Left lung (tissue), 10 donors: ENCODE data around the gene ZNF264. TPM values are rescaled to one million over a fixed set of nuclear protein-coding genes. Genes with fewer than 3 reads are reported as not detected.

Experiments used
- ATAC-seq: fragments of 200-7000 bp; cut with Tn5 transposase; one replicate; pipeline ENCODE4 v1.9.1; 2020; ENCODE audit warnings: moderate library complexity
- DNase-seq, 4 donors: peaks; one replicate each; pipeline ENCODE4 v3.0.0-alpha.2; 2013 to 2020
- H3K27ac ChIP-seq, 2 donors: fragments of 200-600 bp; sonication (generic) in 1 of 2; one replicate each; pipeline versions ENCODE4 v1.5.0 to v1.8.0; 2020 to 2021
- H3K27me3 ChIP-seq, 2 donors: fragments of 200-600 bp; sonication (generic) in 1 of 2; one replicate each; pipeline versions ENCODE4 v1.5.0 to v1.8.0; 2020 to 2021
- H3K36me3 ChIP-seq, 2 donors: fragments of 200-600 bp; sonication (generic) in 1 of 2; one replicate each; pipeline versions ENCODE4 v1.5.0 to v1.8.0; 2020 to 2021
- H3K4me1 ChIP-seq, 2 donors: fragments of 200-600 bp; one replicate each; pipeline ENCODE4 v1.8.0; 2021
- H3K4me3 ChIP-seq, 2 donors: fragments of 200-600 bp; sonication (generic) in 1 of 2; one replicate each; pipeline versions ENCODE4 v1.5.0 to v1.8.0; 2020 to 2021; ENCODE audit warnings: mild to moderate bottlenecking in 1 of 2
- H3K9me3 ChIP-seq, 2 donors: fragments of 200-600 bp; sonication (generic) in 1 of 2; one replicate each; pipeline versions ENCODE4 v1.5.0 to v1.8.0; 2020 to 2021
- intact Hi-C, 2 donors: fragments of 100-400 bp; cut with DNase I; formaldehyde crosslinking; loops; one replicate each; pipeline versions ENCODE4 v1.11.2 to v1.14.2; 2022
- polyA plus RNA-seq, 6 donors: library from polyadenylated mRNA; unstranded; fragments of 120-200 nt; gene quantifications; one replicate each; pipeline ENCODE4 v1.2.1, GENCODE V29; 2013; ENCODE audit not compliant: insufficient read length in 6 of 6
- total RNA-seq, 2 donors: library from RNA; stranded (reverse); fragmentation: NEBNext Ultra II Directional; extraction: Animal tissue kit (Norgen Biotek cat#: 25700); gene quantifications; one replicate each; pipeline ENCODE4 v1.2.1, GENCODE V29; 2021
- TF ChIP-seq, protein P1 (sequence below), 2 donors: fragments of 200-600 bp; sonication (generic) in 1 of 2; IDR thresholded peaks; one replicate each; pipeline versions ENCODE4 v1.5.0 to v1.8.0; 2021; ENCODE audit warnings: antibody characterized with exemption in 2 of 2
- donor health status: DM: no; HTN: yes; CAD: no.
- donor health status: DM: no; HTN: no; CAD: no.

Gene ZNF264
- total and polyA plus RNA-seq, 8 donors = 18.1 to 38.7 (median 24.0) TPM

DNA sequence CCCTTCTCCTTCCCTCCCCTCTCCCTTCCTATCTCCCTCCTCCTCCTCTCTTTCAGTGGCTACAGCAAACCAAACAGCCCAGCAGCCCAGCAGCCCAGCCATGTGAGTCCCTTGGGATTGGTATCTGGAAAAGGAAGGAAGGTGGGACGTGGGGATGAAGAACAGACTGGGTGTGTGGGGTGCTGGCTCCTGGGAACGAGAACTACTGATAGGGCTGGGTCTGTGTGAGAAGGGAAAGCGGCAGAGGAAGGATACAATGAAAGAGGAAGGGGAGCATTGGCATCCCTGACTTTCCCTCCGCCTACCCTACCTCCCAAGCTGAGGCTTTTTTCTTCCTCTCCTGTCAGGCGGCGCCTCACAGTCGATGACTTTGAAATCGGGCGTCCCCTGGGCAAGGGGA is 40.4 kb downstream of the ZNF264 start:
- intact Hi-C loops = no loop called here
- no peaks in the 10 kb centered on the region for H3K36me3 ChIP-seq
- no peak overlapping the region for H3K27ac ChIP-seq
- H3K4me1 ChIP-seq = no peaks in the 10 kb centered on the region
- H3K9me3 ChIP-seq = no peaks in the 10 kb centered on the region
- ATAC-seq = no peak
- TF ChIP-seq, protein P1, sequence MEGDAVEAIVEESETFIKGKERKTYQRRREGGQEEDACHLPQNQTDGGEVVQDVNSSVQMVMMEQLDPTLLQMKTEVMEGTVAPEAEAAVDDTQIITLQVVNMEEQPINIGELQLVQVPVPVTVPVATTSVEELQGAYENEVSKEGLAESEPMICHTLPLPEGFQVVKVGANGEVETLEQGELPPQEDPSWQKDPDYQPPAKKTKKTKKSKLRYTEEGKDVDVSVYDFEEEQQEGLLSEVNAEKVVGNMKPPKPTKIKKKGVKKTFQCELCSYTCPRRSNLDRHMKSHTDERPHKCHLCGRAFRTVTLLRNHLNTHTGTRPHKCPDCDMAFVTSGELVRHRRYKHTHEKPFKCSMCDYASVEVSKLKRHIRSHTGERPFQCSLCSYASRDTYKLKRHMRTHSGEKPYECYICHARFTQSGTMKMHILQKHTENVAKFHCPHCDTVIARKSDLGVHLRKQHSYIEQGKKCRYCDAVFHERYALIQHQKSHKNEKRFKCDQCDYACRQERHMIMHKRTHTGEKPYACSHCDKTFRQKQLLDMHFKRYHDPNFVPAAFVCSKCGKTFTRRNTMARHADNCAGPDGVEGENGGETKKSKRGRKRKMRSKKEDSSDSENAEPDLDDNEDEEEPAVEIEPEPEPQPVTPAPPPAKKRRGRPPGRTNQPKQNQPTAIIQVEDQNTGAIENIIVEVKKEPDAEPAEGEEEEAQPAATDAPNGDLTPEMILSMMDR (IDR thresholded peaks at IDR 0.05) = no peak
- no peak overlapping the region for H3K4me3 ChIP-seq
- no peaks in the 10 kb centered on the region for H3K27me3 ChIP-seq
- no peak for DNase-seq

DNA sequence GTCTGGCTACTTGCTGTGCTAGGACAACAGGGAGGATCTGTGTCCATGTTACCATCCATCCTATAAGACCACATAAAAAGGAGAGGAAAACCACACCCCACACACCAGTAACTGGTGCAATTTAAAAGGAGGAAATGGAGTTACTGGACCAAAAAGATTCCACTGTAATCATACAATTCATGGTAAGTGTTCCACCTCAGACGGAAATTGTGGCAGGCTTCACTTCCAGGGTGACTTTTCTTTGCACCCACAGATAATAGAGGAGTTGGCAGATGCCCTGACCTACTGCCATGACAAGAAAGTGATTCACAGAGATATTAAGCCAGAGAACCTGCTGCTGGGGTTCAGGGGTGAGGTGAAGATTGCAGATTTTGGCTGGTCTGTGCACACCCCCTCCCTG is 41.9 kb downstream of the ZNF264 start:
- intact Hi-C loops = no loop called here
- no peak overlapping the region for H3K27ac ChIP-seq
- H3K9me3 ChIP-seq = no peaks in the 10 kb centered on the region
- H3K27me3 ChIP-seq = no peaks in the 10 kb centered on the region
- DNase-seq (no peak), ATAC-seq (no peak)
- no peak overlapping the region for H3K4me3 ChIP-seq
- no peaks in the 10 kb centered on the region for H3K4me1 ChIP-seq
- H3K36me3 ChIP-seq = no peaks in the 10 kb centered on the region
- TF ChIP-seq, protein P1 (IDR thresholded peaks at IDR 0.05) = no peak

DNA sequence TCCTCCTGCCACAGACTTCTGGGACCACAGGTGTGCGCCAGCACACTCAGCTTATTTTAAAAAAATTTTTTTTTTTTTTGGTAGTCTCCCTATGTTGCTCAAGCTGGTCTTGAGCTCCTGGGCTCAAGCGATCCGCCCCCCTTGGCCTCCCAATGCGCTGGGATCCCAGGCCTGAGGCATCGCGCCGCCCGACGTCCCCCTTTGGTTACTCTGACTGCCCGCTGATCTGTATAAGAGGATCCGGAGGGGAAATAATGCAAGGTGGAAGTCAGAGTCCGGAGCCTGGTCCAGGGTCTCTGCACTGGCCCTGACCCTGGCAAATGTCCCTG is 48.6 kb downstream of the ZNF264 start:
- intact Hi-C loops = no loop called here
- TF ChIP-seq, protein P1 (IDR thresholded peaks at IDR 0.05) = no peak
- H3K4me3 ChIP-seq = peak overlapping the region; percentile 77 to 97
- no peak for ATAC-seq
- peak overlapping the region; percentile 85 for H3K27ac ChIP-seq
- peak in 1 of 4 donors; percentile 35 for DNase-seq
- H3K9me3 ChIP-seq = no peaks in the 10 kb centered on the region
- H3K4me1 ChIP-seq = peaks cover 9 to 23% of the 10 kb centered on the region in 2 donors
- H3K27me3 ChIP-seq = no peaks in the 10 kb centered on the region
- H3K36me3 ChIP-seq = peaks cover 0 to 12% of the 10 kb centered on the region in 2 donors

DNA sequence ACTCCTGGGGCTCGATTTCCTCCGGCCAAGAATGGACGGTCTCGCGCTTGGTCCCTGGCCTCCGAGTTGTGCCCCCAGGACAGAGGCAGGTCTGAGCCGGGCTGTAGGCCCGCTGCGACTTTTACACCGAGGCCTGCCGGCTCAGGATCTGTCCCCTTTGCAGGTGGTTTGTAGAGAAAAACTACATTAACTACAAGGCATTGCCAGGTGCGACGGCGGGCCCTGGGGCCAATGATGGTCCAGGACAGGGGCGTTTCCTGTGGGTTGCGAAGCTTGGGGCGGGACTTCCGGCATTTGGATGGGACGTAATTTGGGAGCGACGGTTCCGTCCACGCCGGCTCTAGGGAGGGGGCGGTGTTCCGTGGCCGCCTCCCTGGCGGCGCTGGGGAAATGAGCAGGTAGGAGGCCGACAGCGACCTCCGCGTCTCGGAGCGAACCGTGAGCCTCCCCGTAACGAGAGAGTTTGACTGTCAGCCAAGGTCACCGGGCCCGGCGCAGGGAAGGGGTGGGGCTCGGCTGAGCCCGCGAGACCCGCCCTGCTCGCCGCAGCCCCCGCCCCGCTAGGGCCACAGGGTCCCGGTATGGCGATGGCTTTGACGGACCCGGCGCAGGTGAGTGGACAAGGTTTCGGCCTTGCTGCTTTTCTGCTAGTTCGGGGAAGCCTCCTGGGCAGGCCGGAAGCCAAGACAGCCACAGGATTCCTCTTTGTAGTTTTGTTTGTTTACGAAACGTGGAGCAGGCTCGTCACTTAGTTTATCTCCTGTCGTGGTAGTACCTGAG is 49.2 kb downstream of the ZNF264 start, which contains the start of gene ZNF805:
ZNF805 (plus strand) TSS at position 322 of the 780 bp plus-strand sequence; CDS start at position 582, 260 bp downstream.
- H3K27me3 ChIP-seq = no peaks in the 10 kb centered on the region
- intact Hi-C loops = no loop called here
- TF ChIP-seq, protein P1 (IDR thresholded peaks at IDR 0.05) = peak in 1 of 2 donors; percentile 9

DNA sequence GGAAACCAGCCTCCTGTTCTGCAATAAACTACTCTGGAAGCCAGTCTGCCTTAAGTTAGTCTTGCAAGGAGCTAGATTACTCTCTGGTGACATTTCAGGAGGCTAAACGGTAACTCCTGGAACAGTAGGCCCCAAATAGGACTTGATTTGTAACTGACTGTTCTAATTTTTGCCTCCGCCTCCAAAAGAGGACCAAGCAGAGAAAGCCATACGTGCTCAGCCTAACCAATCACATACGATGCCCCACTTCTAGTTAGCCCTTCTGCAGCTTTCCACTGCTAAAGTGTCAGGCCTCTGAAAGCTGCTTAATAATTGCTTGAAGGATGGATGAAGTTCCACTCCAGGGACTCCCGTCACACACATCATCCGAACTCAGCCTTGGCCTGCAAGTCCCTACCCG is 49.9 kb downstream of the ZNF264 start:
- DNase-seq (peak in 2 of 4 donors; percentile 0 to 6), ATAC-seq (peak; percentile 7)
- intact Hi-C loops = no loop called here
- peaks cover 9 to 23% of the 10 kb centered on the region in 2 donors for H3K4me1 ChIP-seq
- peak overlapping the region; percentile 77 to 97 for H3K4me3 ChIP-seq
- H3K27ac ChIP-seq = peak overlapping the region; percentile 85
- no peaks in the 10 kb centered on the region for H3K27me3 ChIP-seq
- TF ChIP-seq, protein P1 (IDR thresholded peaks at IDR 0.05) = no peak
- H3K36me3 ChIP-seq = peaks cover 0 to 22% of the 10 kb centered on the region in 2 donors
- H3K9me3 ChIP-seq = no peaks in the 10 kb centered on the region

More for the DNA sequence above, 49.2 kb downstream of the ZNF264 start, which contains the start of gene ZNF805:
- Histone ChIP-seq H3K27ac (peak within 1 kb of the TSS; percentile 85), H3K36me3 (peaks cover 0 to 15% of the 10 kb centered on the region in 2 donors), H3K4me3 (peak within 1 kb of the TSS; percentile 77 to 97), H3K9me3 (no peaks in the 10 kb centered on the region), H3K4me1 (peaks cover 9 to 23% of the 10 kb centered on the region in 2 donors)
- ATAC-seq (peak; percentile 99), DNase-seq (peak; percentile 91 to 95 (median 95))
